Fibroblast of skin of right biceps (primary cell): ENCODE measurements around the gene STMND1.

Source experiments
- DNase-seq: peaks from one replicate; pipeline ENCODE4 v3.0.0-alpha.2; 2013

Gene STMND1

DNA sequence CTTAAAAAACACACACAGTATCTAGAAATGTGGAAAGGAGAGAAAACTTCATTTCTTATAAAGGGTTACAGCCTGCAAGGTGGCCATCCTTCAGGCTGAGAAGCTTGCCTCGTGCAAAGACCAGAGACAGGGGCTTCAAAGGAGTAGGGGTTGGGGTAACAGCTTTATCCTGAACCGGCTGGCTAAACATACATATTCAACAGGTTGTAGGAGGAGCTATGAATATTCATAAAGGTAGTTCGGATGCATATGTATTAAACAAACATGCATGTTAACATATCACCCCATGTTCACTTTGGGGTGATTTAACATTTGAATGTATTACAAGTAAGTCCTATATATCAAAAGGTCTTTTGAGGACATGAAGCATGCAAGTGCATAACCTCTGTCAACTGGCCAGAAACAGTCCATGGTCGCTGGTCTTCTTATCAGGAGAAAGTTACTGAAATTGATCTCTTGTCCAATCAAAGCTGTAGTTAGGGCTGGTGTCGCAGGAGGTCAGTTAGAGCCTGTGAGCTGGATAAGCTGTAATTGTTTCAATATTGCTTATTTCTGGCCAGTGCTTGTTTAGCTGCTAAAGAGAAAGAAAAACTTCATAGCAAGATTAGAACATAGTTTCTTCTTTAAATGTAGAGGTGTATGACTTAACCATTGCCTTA, 2.3 kb upstream of the STMND1 start:
- DNase-seq: no peak

DNA sequence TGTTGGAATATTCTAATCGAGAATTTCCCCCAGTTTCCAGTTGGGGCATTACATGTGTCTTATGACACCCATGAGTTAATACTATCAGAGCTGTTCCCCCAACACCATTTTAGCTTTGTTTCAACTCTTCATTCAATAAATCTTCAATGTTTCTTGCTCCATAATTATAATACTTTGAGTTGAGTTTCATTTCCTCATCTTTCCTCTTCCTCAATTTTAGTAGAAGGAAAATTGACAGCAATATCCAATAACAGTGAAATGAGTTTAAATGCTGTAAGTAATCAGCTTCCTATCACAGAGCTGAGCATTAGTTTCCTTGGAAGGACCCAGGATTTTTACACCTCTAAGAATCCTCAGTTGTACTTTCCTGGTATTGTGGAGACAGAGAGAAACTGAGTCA, 1.0 kb upstream of the STMND1 start:
- no peak for DNase-seq

DNA sequence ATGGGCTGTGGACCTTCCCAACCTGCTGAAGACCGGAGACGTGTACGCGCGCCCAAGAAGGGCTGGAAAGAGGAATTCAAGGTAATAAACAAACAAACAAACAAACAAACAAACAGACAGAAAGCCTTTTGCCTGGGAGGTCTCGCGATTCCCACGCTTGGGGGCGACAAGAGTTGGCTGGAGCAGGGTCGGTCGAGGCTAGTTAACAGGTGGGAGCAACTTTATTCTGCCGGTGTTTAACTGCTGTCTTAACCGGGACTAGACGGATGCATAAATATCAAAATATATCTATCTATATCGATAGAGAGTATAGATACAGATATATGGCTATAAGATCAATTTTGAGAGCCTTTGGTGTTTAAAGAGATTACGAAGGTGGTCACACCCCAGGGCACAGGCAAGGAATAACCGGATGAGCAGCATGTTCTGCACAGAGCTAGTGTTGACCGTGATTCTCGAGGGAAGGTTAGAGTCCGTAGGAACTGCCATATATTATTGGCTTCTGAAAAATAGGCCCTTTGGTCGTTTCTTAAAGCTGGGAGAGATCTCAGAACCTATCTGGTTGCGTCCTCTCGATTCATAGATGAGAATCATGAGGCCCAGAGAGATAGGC, 514 bp downstream of the STMND1 start:
- no peak for DNase-seq

DNA sequence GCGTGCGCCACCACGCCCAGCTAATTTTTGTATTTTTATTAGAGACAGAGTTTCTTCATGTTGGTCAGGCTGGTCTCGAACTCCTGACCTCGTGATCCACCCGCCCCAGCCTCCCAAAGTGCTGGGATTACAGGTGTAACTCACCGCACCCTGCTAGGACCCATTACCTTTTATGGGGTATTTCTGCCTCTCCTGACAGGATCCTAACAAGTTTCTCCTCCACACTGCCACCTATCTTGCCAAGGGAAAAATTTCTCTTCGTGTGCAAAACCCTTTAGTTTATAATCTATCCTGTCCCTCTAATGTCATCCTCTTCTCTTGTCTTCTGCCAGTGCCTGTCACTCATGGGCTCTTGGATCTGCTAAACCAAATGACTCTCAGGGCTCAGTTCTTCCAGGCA, 1.9 kb downstream of the STMND1 start:
- no peak for DNase-seq

DNA sequence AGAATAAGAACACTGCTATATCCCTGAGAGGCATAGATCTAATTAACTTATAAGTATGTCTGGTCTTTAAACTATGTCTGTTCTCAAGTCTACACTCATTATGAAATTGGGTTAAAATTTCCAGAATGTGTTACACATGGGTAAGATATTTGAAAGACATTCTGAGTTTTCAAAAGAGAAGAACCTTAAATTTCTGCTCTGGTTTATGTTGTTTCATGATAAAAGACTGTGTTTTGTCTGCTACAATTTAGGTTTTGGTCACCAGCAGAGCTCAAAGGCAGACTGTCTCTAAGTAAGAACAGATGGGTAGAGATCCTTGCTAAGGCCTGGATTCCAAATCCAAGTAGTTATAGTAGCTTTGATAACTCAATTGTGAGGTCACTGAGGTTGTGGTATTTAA, 6.0 kb downstream of the STMND1 start:
- DNase-seq: peak; percentile 65

DNA sequence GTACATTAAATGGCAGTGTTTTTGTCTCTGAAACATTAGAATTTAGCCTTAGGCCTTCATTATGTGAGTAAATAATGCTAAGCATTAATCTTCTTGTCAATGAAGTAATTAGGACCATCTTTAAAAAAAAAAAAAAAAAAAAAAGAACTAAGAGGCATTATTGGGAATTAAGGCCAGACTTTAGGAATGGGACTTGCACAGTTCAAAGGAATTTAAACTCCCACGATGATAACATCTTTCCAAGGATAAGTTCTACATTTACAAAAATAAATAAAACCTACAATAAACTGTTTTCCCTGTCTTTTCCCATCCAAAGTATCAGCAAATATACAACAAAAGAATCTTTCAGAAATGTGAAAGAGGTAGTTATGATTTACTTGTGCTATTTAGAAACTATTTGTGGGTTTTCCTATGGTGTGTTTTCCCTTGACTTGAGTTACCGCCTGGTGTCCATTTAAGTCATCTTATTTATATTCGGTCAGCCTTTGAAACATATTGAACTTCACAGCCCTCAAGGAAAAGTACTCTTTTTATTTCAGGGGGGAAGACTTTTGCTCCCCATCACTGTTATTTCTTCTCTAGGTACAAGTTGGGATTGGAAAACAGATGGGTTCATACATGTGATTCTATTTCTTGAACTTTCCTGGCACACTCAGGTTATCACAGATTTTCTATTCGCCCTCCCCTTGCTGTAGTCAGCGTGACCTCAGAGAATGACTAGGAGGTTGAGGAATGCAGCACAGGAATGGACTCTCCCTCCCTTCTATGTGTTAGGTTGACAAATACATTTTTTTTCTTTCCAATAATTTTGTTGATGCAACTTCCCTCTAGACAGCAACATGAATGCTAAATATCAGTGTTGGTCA, 13.6 kb downstream of the STMND1 start:
- peak; percentile 91 for DNase-seq

DNA sequence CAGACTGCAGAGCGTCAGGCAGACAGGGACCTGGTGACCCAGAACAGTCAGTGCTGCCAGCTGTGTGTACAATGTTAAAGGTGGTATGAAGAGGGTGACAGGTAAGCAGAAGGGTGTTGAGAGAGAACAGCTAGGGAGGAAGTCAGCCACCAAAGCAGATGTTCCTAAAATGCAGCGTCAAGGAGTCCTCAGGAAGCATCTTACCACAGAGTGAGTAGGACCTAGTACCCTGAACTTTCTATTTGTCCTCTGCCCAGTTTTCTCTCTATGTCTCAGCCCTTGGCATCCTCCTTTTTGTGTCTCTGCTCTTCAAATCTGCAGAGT, 14.2 kb downstream of the STMND1 start:
- DNase-seq: no peak

DNA sequence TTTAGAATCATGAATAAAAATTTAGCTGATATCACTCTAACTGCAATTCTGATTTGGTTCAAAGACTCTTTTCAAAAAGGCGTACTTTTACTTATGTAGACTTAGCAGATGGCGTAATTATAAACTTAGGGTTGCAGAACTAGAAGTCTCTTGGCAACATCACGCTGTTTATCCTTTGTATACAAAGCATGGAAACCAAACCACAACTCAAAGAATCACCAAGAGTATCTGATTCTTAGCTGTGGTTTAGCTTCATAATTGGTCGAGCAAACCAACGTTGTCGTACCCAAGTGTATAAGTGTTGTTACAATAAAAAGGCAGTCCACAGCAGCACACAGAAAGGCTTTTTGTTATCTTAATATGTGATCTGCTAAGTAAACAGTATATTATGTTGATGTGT, 18.2 kb downstream of the STMND1 start:
- DNase-seq: no peak

DNA sequence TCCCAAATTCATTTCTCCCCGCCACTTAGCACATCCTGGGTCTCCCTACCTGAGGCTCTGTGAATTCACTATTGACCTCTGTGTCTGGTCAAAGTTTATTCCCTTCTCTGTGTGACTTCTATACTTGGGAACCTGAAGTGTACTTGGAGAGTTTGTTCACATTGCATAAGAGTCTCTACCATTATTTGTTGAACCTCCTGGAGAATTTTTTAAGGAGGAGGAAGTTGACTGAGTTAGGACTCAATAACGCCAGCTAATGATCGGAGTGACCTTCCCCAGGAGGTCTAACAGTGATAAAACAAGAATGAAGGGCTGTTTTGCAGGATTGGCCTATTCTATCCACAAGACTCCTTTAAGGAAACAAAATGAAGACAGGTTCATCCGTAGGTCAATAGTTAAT, 23.6 kb downstream of the STMND1 start:
- DNase-seq: no peak

DNA sequence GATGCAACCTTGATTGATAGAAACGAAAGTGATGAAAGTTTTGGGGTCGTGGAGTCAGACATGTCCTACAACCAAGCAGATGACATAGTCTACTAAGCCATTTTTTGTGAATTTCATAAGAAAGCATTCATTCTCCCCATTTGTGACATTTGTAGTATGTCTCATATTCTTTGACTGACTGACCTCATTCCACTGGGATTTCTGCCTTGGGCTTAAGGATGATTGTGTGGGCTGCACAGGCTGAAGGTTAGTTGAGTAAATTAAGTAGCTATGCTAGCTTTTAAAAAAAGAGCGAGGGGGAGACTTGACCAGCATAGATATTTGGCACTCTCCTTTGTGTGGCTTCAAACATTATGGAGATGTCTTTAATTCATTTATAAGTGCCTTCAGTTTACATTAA, 28.9 kb downstream of the STMND1 start:
- peak; percentile 3 for DNase-seq

DNA sequence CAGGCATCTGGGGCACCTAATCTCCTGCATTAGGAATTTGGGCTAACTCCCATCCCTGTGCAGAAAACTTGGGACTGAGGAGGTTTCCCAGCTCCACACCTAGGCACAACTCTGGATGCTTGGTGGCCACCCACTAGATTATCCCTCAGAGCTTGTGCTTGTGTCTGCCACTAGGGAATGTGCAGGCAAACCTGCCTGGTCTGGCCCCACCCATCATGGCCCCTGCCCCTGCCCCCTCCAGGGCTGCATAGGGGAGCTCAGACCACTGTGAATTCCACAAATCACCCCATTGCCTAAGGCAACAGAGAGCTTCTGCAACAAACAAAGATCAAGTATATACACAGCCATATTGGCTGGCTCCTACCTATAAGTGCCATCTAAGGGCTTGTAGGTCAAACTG, 31.1 kb downstream of the STMND1 start:
- DNase-seq: no peak

DNA sequence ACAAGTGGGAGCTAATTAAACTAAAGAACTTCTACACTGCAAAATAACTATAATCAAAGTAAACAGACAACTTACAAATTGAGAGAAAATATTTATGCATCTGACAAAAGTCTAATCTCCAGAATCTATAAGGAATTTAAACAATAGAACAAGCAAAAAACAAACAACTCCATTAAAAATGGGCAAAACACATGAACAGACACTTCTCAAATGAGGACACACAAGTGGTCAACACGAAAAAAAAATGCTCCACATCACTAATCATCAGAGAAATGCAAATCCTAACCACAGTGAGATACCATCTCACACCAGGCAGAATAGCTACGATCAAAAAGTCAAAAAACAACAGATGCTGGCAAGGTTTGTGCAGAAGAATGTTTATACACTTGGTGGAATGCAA, 36.2 kb downstream of the STMND1 start:
- DNase-seq: no peak

DNA sequence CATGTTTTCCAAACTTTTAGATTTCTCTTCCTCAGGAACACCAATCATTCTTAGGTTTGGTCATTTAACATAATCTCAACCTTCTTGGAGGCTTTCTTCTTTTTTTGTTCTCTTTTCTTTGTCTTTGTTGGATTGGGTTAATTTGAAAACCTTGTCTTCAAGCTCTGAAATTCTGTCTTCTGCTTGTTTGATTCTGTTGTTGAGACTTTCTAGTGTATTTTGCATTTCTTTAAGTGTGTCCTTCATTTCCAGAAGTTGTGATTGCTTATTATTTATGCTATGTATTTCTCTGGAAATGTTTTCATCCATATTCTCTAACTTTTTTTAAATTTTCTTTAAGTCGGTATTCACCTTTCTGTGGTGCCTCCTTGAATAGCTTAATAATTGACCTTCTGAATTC, 42.2 kb downstream of the STMND1 start:
- DNase-seq: no peak

DNA sequence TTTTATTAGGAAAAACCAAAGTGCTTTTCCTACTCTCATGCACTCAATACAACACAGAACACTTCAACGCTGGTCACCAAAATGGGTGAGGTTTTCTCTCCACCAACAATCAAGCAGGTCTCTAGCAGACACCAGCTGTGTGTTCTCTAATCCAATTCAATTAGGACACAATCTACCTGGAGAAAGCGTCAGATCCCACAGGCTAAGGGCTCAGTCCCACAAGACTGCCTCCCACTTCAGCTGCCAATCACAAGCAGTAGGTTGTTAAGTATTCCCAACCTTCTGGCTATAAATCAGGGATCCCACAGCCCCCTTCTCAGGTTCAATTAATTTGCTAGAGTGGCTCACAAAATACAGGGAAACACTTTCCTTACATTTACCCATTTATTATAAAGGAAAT, 47.7 kb downstream of the STMND1 start:
- DNase-seq: no peak

DNA sequence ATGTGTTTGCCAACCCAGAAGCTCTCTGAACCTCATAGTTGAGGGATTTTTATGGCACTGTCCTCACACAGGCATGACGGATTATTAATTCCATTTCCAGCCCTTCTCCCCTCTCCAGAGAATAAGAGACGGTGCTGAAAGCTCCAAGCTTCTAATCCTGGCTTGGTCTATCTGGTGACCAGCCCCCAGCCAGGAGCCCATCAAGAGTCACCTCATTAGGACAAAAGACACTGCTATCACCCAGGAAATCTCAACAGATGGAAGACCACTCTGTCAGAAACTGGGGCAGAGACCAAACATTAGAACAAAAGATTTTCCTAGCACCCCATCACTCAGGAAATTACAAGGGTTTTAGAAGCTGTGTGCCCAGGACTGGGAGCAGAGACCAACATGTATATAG, 48.2 kb downstream of the STMND1 start:
- DNase-seq: no peak

DNA sequence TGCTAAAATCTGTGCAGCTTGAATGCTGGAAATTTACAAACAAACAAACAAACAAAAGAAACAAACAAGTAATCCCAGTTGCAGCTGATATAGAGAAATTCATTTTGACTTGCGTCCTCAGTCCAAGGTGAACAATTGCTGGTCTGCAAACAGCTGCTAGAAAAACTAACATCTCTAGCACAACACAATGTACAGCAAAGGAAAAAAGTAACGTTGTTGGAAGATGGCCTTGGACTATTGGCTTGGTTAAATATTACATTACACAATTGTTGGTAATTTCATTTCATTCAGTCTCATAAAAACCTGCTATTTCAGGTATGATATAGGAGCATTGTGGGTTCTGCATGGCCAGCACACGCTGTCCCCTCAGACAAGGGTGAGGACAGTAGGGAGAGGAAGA, 50.0 kb downstream of the STMND1 start:
- DNase-seq: no peak

DNA sequence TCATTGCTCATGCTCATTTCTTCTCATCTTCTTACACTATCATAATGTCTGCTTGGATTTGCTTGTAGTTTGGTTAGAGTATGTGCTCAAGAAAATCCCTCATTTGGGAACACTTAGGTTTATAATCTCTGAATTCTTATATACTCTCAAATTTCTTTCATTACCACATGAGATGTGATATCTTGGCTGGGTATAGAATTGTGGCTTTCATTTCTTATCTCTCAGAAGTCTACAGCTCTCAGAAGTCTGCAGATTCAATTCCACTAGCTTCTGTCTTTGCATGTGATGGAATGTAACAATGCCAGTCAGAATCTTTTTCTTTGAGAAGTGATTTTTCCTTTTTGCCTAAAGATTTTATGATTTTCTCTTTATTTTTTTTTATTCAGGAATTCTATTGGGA, 50.9 kb downstream of the STMND1 start:
- DNase-seq: no peak

DNA sequence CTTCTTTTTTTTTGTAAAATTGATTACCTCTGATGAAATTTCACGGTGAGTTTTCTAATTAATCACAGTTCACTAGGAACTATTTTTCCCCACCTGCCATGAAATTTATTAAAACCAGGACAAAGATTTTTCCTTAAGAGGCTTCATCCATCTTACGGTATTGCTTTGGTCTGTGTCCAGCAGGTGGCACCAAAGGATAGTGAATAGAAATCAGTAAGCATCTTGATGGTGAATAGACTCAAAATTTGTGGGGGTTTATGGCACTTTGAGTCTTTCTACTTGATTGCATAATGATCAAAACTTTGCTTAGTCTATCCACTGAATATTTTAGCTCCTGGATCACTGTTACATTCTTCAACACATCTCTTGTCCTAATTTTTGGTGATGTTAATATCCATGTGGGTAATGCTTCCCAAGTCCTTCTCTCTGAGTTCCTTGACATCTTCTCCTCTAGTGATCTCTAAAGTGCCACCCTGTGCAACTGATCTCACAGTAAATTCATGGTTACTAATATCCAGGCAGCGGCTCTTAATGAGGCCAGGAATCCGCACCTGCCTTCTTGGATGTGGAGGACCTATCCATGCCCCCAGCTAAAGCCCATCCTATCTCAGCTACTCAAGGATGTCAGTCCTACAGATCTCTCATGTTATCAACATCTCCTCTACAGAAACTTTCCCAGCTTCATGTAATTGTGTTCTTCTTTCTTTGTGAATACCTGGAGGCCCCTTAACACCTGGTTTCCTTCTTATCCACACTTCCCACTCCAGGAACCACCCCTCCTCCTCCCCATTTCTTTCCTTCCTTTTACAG, 54.5 kb downstream of the STMND1 start:
- DNase-seq: peak; percentile 76

DNA sequence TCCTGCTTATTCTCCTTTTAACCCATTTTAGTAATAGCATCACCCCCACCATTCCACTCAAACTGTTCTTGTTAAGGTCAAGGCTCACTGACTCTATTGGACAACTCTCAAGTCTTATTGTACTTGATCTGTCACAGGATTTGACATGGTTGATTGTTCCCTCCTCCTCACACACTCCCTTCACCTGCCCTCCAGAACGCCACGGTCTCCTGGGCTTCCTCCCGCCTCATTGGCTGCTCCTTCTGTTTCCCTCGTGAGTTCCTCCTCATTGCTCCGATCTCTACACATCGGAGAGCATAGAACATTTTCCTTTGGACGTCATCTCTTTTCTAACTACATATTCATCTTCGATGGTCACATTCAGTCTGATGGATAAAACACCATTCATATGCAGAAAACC, 55.1 kb downstream of the STMND1 start:
- no peak for DNase-seq

DNA sequence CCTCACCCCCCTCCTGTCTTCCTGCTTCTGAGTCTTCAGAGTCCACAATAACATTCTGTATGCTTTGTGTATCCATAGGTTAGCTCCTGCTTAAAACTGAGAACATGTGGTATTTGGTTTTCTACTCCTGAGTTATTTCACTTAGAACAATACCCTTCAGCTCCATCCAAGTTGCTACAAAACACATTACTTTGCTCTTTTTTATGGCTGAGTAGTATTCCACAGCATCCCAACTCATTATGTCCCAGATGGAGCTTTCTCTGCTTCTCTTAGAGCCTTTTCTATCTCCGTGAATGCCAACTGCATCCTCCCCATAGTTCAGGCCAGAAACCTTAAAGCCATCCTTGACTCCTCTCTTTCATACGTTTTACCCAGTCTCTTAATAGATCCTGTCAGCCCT, 55.8 kb downstream of the STMND1 start:
- no peak for DNase-seq

DNA sequence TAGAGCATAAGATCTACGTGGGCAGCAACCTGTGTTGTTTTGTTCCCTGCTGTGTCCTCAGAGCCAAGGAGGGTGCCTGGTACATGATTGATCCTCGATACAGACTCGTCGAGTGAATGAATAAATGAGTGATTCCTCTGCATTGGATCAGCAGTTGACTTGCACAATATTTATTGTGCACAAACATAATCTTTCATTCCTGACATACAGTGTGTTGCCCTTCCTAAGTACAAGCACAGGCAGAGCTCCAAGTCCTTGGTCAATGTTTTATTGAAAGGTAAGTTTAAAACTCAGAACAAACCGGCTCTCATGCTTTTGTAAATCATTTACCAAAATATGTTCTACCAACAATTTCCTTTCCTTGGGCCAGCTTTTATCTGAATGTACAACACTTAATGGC, 57.4 kb downstream of the STMND1 start:
- no peak for DNase-seq

DNA sequence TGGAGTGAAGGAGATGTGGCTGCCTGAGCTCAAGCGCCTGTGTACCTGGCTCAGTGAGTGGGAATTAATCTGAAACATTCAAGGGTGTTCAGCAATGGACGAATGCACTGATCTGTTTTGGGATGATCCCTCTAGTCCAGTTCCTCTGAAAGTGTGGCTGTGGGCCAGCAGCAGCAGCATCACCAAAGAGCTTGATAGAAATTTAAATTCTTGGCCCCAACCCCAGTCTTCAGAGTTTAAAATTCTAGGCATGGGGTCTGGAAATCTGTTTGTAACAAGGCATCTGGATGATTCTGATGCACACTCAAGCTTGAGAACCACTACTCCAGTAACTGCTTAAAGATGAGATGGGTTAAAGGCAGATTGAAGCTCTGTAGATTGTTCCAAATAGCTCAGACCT, 59.2 kb downstream of the STMND1 start:
- no peak for DNase-seq

DNA sequence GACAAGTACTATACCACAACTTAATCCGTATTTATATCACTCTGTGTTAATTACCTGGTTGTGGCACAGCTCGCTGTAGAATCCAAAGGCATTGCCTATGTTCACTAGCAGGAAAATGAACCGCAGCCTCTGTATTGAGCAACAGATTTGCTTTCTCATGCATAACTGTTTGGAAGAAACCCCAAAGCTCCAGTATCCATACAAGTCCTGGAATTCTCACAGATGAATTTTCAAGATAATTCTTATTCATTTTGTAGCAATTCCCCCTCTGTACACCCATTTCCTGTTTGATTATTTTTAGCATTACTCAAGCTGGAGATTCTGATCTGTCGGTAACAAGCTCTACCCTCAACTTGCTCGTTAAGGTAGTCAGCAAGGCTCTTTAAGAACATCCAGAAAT, 63.5 kb downstream of the STMND1 start:
- DNase-seq: peak; percentile 55
